ENCODE results near the gene HMX1.

GRCh38 chr4:8835521-8836365 lies 35.9 kb downstream of the HMX1 start:
- TF ChIP-seq, protein P1, sequence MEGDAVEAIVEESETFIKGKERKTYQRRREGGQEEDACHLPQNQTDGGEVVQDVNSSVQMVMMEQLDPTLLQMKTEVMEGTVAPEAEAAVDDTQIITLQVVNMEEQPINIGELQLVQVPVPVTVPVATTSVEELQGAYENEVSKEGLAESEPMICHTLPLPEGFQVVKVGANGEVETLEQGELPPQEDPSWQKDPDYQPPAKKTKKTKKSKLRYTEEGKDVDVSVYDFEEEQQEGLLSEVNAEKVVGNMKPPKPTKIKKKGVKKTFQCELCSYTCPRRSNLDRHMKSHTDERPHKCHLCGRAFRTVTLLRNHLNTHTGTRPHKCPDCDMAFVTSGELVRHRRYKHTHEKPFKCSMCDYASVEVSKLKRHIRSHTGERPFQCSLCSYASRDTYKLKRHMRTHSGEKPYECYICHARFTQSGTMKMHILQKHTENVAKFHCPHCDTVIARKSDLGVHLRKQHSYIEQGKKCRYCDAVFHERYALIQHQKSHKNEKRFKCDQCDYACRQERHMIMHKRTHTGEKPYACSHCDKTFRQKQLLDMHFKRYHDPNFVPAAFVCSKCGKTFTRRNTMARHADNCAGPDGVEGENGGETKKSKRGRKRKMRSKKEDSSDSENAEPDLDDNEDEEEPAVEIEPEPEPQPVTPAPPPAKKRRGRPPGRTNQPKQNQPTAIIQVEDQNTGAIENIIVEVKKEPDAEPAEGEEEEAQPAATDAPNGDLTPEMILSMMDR (IDR thresholded peaks at IDR 0.05) = no peak
- TF ChIP-seq EZH2 (IDR thresholded peaks at IDR 0.05; ENCODE audit: borderline replicate concordance, insufficient read depth, low read depth, low read length, poor library complexity, severe bottlenecking) = no peak

Data from B cell (primary cell).